Measurements from ENCODE around the gene GAPDH.

- no peak for TF ChIP-seq CTCF (IDR thresholded peaks at IDR 0.05 in 8 of 11, conservative IDR thresholded peaks at IDR 0.05 in 3 of 11)
- TF ChIP-seq POLR2AphosphoS5 (IDR thresholded peaks at IDR 0.05) = no peak
These were observed 38.7 kb downstream of the GAPDH start for GRCh38 chr12:6573001-6573400.
